OCI-LY7 (cell line): ENCODE measurements around the gene THBD. TPM values are rescaled to one million over a fixed set of nuclear protein-coding genes. Genes with fewer than 3 reads are reported as not detected.

Experiments
- BruUV-seq: library from RNA; stranded (reverse); fragments of 400-500 nt; replicated peaks from 2 replicates; lab custom pipeline; 2021; lab: Mats Ljungman, UMichigan
- CTCF ChIA-PET: fragments of 300-600 bp; sonication (Branson Sonifier 250); formaldehyde crosslinking; loops from one replicate; lab custom pipeline; 2022; ENCODE audit warnings: antibody characterized with exemption; ENCODE audit not compliant: unreplicated experiment; lab: Charles Lee
- POLR2A ChIA-PET: fragments of 300-600 bp; sonication (Branson Sonifier 250); formaldehyde crosslinking; loops from one replicate; lab custom pipeline; 2022; ENCODE audit warnings: antibody characterized with exemption; lab: Charles Lee
- DNase-seq: peaks from one replicate; pipeline ENCODE4 v3.0.0-alpha.2; 2015; ENCODE audit warnings: low spot score
- H2AFZ ChIP-seq: fragments of 200-600 bp; sonication (generic), shearing (Covaris generic); 2 replicates; pipeline ENCODE4 v1.6.1; 2014; ENCODE audit warnings: mild to moderate bottlenecking, antibody characterized with exemption, low read length, moderate library complexity
- H3K27ac ChIP-seq: fragments of 200-600 bp; sonication (generic); 2 replicates; pipeline ENCODE4 v1.5.1; 2014; ENCODE audit warnings: mixed run types, low read depth, mild to moderate bottlenecking, moderate library complexity, low read length, inconsistent platforms; ENCODE audit not compliant: poor library complexity, severe bottlenecking
- H3K36me3 ChIP-seq: fragments of 200-600 bp; sonication (generic); 2 replicates; pipeline ENCODE4 v1.6.1; 2014; ENCODE audit warnings: mild to moderate bottlenecking, antibody characterized with exemption, low read length, moderate library complexity, mixed read lengths; ENCODE audit not compliant: insufficient read depth
- H3K4me1 ChIP-seq: fragments of 200-600 bp; sonication (generic); 2 replicates; pipeline ENCODE4 v1.5.1; 2014; ENCODE audit warnings: mild to moderate bottlenecking, low read length; ENCODE audit not compliant: insufficient read depth, poor library complexity, severe bottlenecking
- H3K4me2 ChIP-seq: fragments of 200-600 bp; sonication (generic); 2 replicates; pipeline ENCODE4 v1.6.1; 2014; ENCODE audit warnings: mild to moderate bottlenecking, low read length
- H3K4me3 ChIP-seq: fragments of 200-600 bp; sonication (generic); 2 replicates; pipeline ENCODE4 v1.5.1; 2014; ENCODE audit warnings: mild to moderate bottlenecking, low read depth, low read length; ENCODE audit not compliant: poor library complexity, severe bottlenecking
- H3K79me2 ChIP-seq: fragments of 200-600 bp; sonication (generic); 2 replicates; pipeline ENCODE4 v1.6.1; 2016; ENCODE audit warnings: low read depth, mild to moderate bottlenecking, low read length, moderate library complexity, mixed read lengths; ENCODE audit not compliant: insufficient read depth
- H3K9me2 ChIP-seq: fragments of 200-600 bp; sonication (generic); 2 replicates; pipeline ENCODE4 v1.6.1; 2016; ENCODE audit warnings: mild to moderate bottlenecking, low read length, mixed read lengths; ENCODE audit not compliant: insufficient read depth
- H3K9me3 ChIP-seq: fragments of 200-600 bp; sonication (generic); 2 replicates; pipeline ENCODE4 v1.6.1; 2014; ENCODE audit warnings: mild to moderate bottlenecking, mixed run types, low read length, mixed read lengths
- H4K20me1 ChIP-seq: fragments of 200-600 bp; sonication (generic); 2 replicates; pipeline ENCODE4 v1.6.1; 2014; ENCODE audit warnings: mild to moderate bottlenecking, antibody characterized with exemption, low read length, moderate library complexity, mixed read lengths; ENCODE audit not compliant: insufficient read depth
- CTCF ChIP-seq: fragments of 200-600 bp; sonication (generic); conservative IDR thresholded peaks from 2 replicates; pipeline ENCODE4 v1.5.1; 2014; ENCODE audit warnings: mild to moderate bottlenecking, antibody characterized with exemption, low read length, moderate library complexity, mixed read lengths
- EZH2phosphoT487 ChIP-seq: fragments of 200-600 bp; sonication (generic); IDR thresholded peaks from 2 replicates; pipeline ENCODE4 v1.6.1; 2018; ENCODE audit warnings: low read depth, borderline replicate concordance, mild to moderate bottlenecking, mixed run types, antibody characterized with exemption, low read length, moderate library complexity, mixed read lengths
- intact Hi-C: fragments of 100-400 bp; cut with micrococcal nuclease; formaldehyde crosslinking; loops from one replicate; pipeline ENCODE4 v1.10.0; 2022; ENCODE audit not compliant: unreplicated experiment
- total RNA-seq, 2 experiments: library from RNA; depleted of rRNA in 1 of 2; stranded (reverse); fragments of >200 nt in 1 of 2; shearing (Covaris generic) in 1 of 2; gene quantifications; 2 replicates each; pipeline ENCODE4 v1.2.3, GENCODE V29; 2014 to 2022

The THBD gene
- total RNA-seq, 2 experiments from 2014 or later, result not detected

- H2AFZ ChIP-seq, result no peak overlapping the region
- no peaks in the 10 kb centered on the region for H3K36me3 ChIP-seq
- no peak overlapping the region for H3K4me3 ChIP-seq
- no peaks in the 10 kb centered on the region for H3K9me3 ChIP-seq
- intact Hi-C loops, result no loop called here
- H3K4me2 ChIP-seq, result no peak overlapping the region
- H3K9me2 ChIP-seq, result no peaks in the 10 kb centered on the region
- TF ChIP-seq CTCF, result no peak
- no peak for TF ChIP-seq EZH2phosphoT487
- H3K79me2 ChIP-seq, result no peaks in the 10 kb centered on the region
- no peak overlapping the region for H3K27ac ChIP-seq
- no peaks in the 10 kb centered on the region for H3K4me1 ChIP-seq
- BruUV-seq, result no TSS peak
- CTCF ChIA-PET, result no interaction called here
- POLR2A ChIA-PET, result no interaction called here
- H4K20me1 ChIP-seq, result no peaks in the 10 kb centered on the region
- no peak for DNase-seq
Measured at GRCh38 chr20:23019403-23019802, 30.1 kb downstream of the THBD start.

DNA sequence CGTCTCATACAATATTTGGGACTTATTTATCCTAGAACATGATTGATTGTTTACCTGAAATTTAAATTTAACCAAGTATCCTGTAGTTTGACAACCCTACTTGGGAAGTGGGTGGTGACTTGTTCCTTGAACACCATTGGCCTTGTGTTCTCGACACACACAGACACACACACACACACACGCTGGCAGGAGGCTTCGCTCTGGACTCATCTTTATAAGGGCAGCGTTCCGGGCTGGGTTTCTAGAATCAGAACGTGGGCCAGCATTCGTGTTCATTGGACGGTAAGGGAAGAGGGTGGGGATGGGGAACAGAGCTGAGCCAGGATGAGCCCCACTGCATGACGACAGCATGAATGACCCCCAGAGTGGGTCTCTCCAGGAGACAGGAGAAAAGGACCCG, 30.5 kb downstream of the THBD start:
- H3K9me2 ChIP-seq, result no peaks in the 10 kb centered on the region
- TF ChIP-seq EZH2phosphoT487, result no peak
- no peak for TF ChIP-seq CTCF
- no peak overlapping the region for H3K27ac ChIP-seq
- no peak for DNase-seq
- no peak overlapping the region for H3K4me2 ChIP-seq
- no peaks in the 10 kb centered on the region for H3K36me3 ChIP-seq
- CTCF ChIA-PET, result no interaction called here
- no peaks in the 10 kb centered on the region for H3K9me3 ChIP-seq
- H3K79me2 ChIP-seq, result no peaks in the 10 kb centered on the region
- no peaks in the 10 kb centered on the region for H4K20me1 ChIP-seq
- POLR2A ChIA-PET, result interaction anchor here (0.6 kb wide), 1 partner anchor 1561 kb away, joined by 3 read pairs; no protein-coding TSS in a partner anchor
- intact Hi-C loops, result no loop called here
- no peak overlapping the region for H2AFZ ChIP-seq
- no peak overlapping the region for H3K4me3 ChIP-seq
- BruUV-seq, result no TSS peak
- H3K4me1 ChIP-seq, result no peaks in the 10 kb centered on the region

GRCh38 chr20:23018432-23018831, 31.0 kb downstream of the THBD start:
- H2AFZ ChIP-seq, result no peak overlapping the region
- intact Hi-C loops, result no loop called here
- no peak overlapping the region for H3K4me2 ChIP-seq
- no peaks in the 10 kb centered on the region for H3K4me1 ChIP-seq
- H3K27ac ChIP-seq, result no peak overlapping the region
- no TSS peak for BruUV-seq
- POLR2A ChIA-PET, result interaction anchor here (0.6 kb wide), 1 partner anchor 1561 kb away, joined by 3 read pairs; no protein-coding TSS in a partner anchor
- CTCF ChIA-PET, result no interaction called here
- no peaks in the 10 kb centered on the region for H4K20me1 ChIP-seq
- no peak overlapping the region for H3K4me3 ChIP-seq
- TF ChIP-seq EZH2phosphoT487, result no peak
- TF ChIP-seq CTCF, result no peak
- no peak for DNase-seq
- H3K9me3 ChIP-seq, result no peaks in the 10 kb centered on the region
- H3K9me2 ChIP-seq, result no peaks in the 10 kb centered on the region
- no peaks in the 10 kb centered on the region for H3K79me2 ChIP-seq
- H3K36me3 ChIP-seq, result no peaks in the 10 kb centered on the region
